H1 (cell line): ENCODE data around the gene IDI2.

Source experiments
- CTCF ChIP-seq, 3 experiments: IDR thresholded peaks; 1 replicate in 2 of 3; 2 replicates in 1 of 3; pipeline versions ENCODE4 v1.5.1 to v1.6.1; 2011; ENCODE audit warnings: low read length in 3 of 3, mild to moderate bottlenecking in 3 of 3, inconsistent platforms in 2 of 3, low read depth in 1 of 3, moderate library complexity in 1 of 3; ENCODE audit not compliant: insufficient read depth in 1 of 3; ENCODE audit errors: control extremely low read depth in 1 of 3
- EP300 ChIP-seq, 2 experiments: IDR thresholded peaks; 1 replicate in 1 of 2; 2 replicates in 1 of 2; pipeline ENCODE4 v1.6.1; 2011 to 2012; ENCODE audit warnings: low read depth in 2 of 2, low read length in 2 of 2, mild to moderate bottlenecking in 2 of 2, borderline replicate concordance in 1 of 2, inconsistent platforms in 1 of 2, moderate library complexity in 1 of 2
- EZH2 ChIP-seq: fragments of 200-600 bp; sonication (generic); IDR thresholded peaks from 2 replicates; pipeline ENCODE4 v1.7.1; 2012; ENCODE audit warnings: low read depth, mild to moderate bottlenecking, moderate library complexity, low read length, inconsistent platforms; ENCODE audit not compliant: severe bottlenecking
- NRF1 ChIP-seq: IDR thresholded peaks from 2 replicates; pipeline ENCODE4 v1.6.1; 2011; ENCODE audit warnings: mild to moderate bottlenecking, low read depth, low read length, improper control_type of control experiment
- SIN3A ChIP-seq, 2 experiments: IDR thresholded peaks in 1 of 2; conservative IDR thresholded peaks in 1 of 2; 2 replicates each; pipeline ENCODE4 v1.6.1; 2011 to 2012; ENCODE audit warnings: low read length in 2 of 2, improper control_type of control experiment in 1 of 2, low read depth in 1 of 2, mild to moderate bottlenecking in 1 of 2
- SP4 ChIP-seq: IDR thresholded peaks from 2 replicates; pipeline ENCODE4 v1.6.1; 2012; ENCODE audit warnings: low read length, inconsistent platforms
- TF ChIP-seq, protein P1 (sequence below): IDR thresholded peaks from 2 replicates; pipeline ENCODE4 v1.6.1; 2012; ENCODE audit warnings: inconsistent platforms

GRCh38 chr10:1061930-1062774 is 36.5 kb upstream of the IDI2 start:
- no peak for TF ChIP-seq CTCF (IDR thresholded peaks at IDR 0.05; ENCODE audit: control extremely low read depth in 1 of 3, insufficient read depth in 1 of 3, low read depth in 1 of 3, low read length in 3 of 3)
- TF ChIP-seq SP4, result no peak
- TF ChIP-seq NRF1, result no peak
- no peak for TF ChIP-seq SIN3A (conservative IDR thresholded peaks at IDR 0.05 in 1 of 2, IDR thresholded peaks at IDR 0.05 in 1 of 2; ENCODE audit: low read depth in 1 of 2, low read length in 2 of 2)
- TF ChIP-seq EZH2, result no peak
- TF ChIP-seq EP300 (IDR thresholded peaks at IDR 0.05; ENCODE audit: borderline replicate concordance in 1 of 2, low read depth in 2 of 2, low read length in 2 of 2), result no peak
- TF ChIP-seq, protein P1, sequence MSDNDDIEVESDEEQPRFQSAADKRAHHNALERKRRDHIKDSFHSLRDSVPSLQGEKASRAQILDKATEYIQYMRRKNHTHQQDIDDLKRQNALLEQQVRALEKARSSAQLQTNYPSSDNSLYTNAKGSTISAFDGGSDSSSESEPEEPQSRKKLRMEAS, result no peak
